GM23338 (cell line): ENCODE measurements around the gene TXNRD3. TPM values are rescaled to one million over a fixed set of nuclear protein-coding genes. Genes with fewer than 3 reads are reported as not detected.

Source experiments
- ATAC-seq: fragments of 200-7000 bp; cut with Tn5 transposase; 3 replicates; pipeline ENCODE4 v1.9.1; 2020
- DNase-seq: peaks from one replicate; pipeline ENCODE4 v3.0.0-alpha.2; 2015; ENCODE audit warnings: low spot score
- H2AFZ ChIP-seq: fragments of 200-600 bp; sonication (generic); 2 replicates; pipeline ENCODE4 v1.8.0; 2016; ENCODE audit warnings: antibody characterized with exemption, mild to moderate bottlenecking, moderate library complexity
- H3F3A ChIP-seq: fragments of 200-600 bp; sonication (generic); replicated peaks from 2 replicates; pipeline ENCODE4 v1.8.0; 2017; ENCODE audit warnings: antibody characterized with exemption, mixed run types, low read depth
- H3K27ac ChIP-seq: fragments of 200-600 bp; sonication (generic); 2 replicates; pipeline ENCODE4 v1.6.1; 2016; ENCODE audit warnings: low read depth
- H3K27me3 ChIP-seq: fragments of 200-600 bp; sonication (generic); 2 replicates; pipeline ENCODE4 v1.8.0; 2016; ENCODE audit warnings: mild to moderate bottlenecking, mixed run types, moderate library complexity; ENCODE audit not compliant: insufficient read depth
- H3K36me3 ChIP-seq: fragments of 200-600 bp; sonication (generic); 2 replicates; pipeline ENCODE4 v1.8.0; 2016; ENCODE audit warnings: mild to moderate bottlenecking; ENCODE audit not compliant: insufficient read depth
- H3K4me1 ChIP-seq: fragments of 200-600 bp; sonication (generic); 2 replicates; pipeline ENCODE4 v1.8.0; 2016; ENCODE audit warnings: mild to moderate bottlenecking, moderate library complexity; ENCODE audit not compliant: insufficient read depth
- H3K4me2 ChIP-seq: fragments of 200-600 bp; sonication (generic); 2 replicates; pipeline ENCODE4 v1.7.1; 2017; ENCODE audit warnings: mixed run types
- H3K4me3 ChIP-seq: fragments of 200-600 bp; sonication (generic); 2 replicates; pipeline ENCODE4 v1.6.1; 2016; ENCODE audit warnings: mixed run types
- H3K79me2 ChIP-seq: fragments of 200-600 bp; sonication (generic); replicated peaks from 2 replicates; pipeline ENCODE4 v1.8.0; 2017; ENCODE audit warnings: mild to moderate bottlenecking; ENCODE audit not compliant: insufficient read depth
- H3K9me2 ChIP-seq: fragments of 200-600 bp; sonication (generic); 2 replicates; pipeline ENCODE4 v1.8.0; 2017; ENCODE audit not compliant: insufficient read depth
- H4K20me1 ChIP-seq: fragments of 200-600 bp; sonication (generic); replicated peaks from 2 replicates; pipeline ENCODE4 v1.8.0; 2017; ENCODE audit warnings: mild to moderate bottlenecking; ENCODE audit not compliant: insufficient read depth
- H3K27ac Mint-ChIP-seq: 2 replicates; pipeline ENCODE4 v1.8.0; 2020; ENCODE audit warnings: inconsistent platforms, mild to moderate bottlenecking, moderate library complexity, mixed read lengths
- H3K27me3 Mint-ChIP-seq: 3 replicates; pipeline ENCODE4 v1.8.0; 2022; ENCODE audit warnings: low read depth, mild to moderate bottlenecking, moderate library complexity, mixed read lengths, inconsistent platforms; ENCODE audit not compliant: insufficient read depth, poor library complexity
- H3K36me3 Mint-ChIP-seq: 3 replicates; pipeline ENCODE4 v1.8.0; 2021; ENCODE audit warnings: low read depth, mild to moderate bottlenecking, inconsistent platforms, moderate library complexity, mixed read lengths
- H3K4me1 Mint-ChIP-seq: 3 replicates; pipeline ENCODE4 v1.8.0; 2020; ENCODE audit warnings: mild to moderate bottlenecking, inconsistent platforms, mixed read lengths
- H3K4me3 Mint-ChIP-seq: 3 replicates; pipeline ENCODE4 v1.8.0; 2021; ENCODE audit warnings: moderate library complexity, mild to moderate bottlenecking, inconsistent platforms, mixed read lengths
- H3K9me3 Mint-ChIP-seq: 3 replicates; pipeline ENCODE4 v1.8.0; 2020; ENCODE audit warnings: moderate library complexity, mild to moderate bottlenecking, inconsistent platforms, mixed read lengths
- CTCF ChIP-seq, 2 experiments: fragments of 200-600 bp in 1 of 2; sonication (generic) in 1 of 2; conservative IDR thresholded peaks; 2 replicates each; pipeline versions ENCODE4 v1.5.1 to v1.6.1; 2016 to 2017; ENCODE audit warnings: antibody characterized with exemption in 2 of 2, low read depth in 2 of 2, mild to moderate bottlenecking in 2 of 2, moderate library complexity in 1 of 2
- EZH2 ChIP-seq: fragments of 200-600 bp; sonication (generic); IDR thresholded peaks from one replicate; pipeline ENCODE4 v1.8.0; 2017; ENCODE audit warnings: antibody characterized with exemption, mild to moderate bottlenecking, low read depth; ENCODE audit not compliant: unreplicated experiment
- JUNB ChIP-seq: IDR thresholded peaks from one replicate; pipeline ENCODE4 v1.6.1; 2016; ENCODE audit warnings: antibody characterized with exemption; ENCODE audit not compliant: unreplicated experiment
- NANOG ChIP-seq: IDR thresholded peaks from 2 replicates; pipeline ENCODE4 v1.6.1; 2016; ENCODE audit warnings: antibody characterized with exemption, borderline replicate concordance
- REST ChIP-seq: IDR thresholded peaks from one replicate; pipeline ENCODE4 v1.6.1; 2018; ENCODE audit warnings: antibody characterized with exemption; ENCODE audit not compliant: unreplicated experiment
- ZNF462 ChIP-seq: fragments of 250-450 bp; sonication (Bioruptor Pico); IDR thresholded peaks from 2 replicates; pipeline ENCODE4 v1.5.0; 2020; ENCODE audit warnings: mild to moderate bottlenecking, moderate library complexity
- polyA plus RNA-seq: library from polyadenylated mRNA; unstranded; fragments of >200 nt; fragmentation: Nextera tagmentation; extraction: Ambion mirVana; gene quantifications from 2 replicates; pipeline ENCODE4 v1.2.1, GENCODE V29; 2016
- total RNA-seq: library from RNA; depleted of rRNA; stranded (reverse); fragments of >200 nt; shearing (Covaris generic); gene quantifications from 2 replicates; pipeline ENCODE4 v1.2.3, GENCODE V29; 2014

TXNRD3 gene
- total and polyA plus RNA-seq, 2 experiments from 2014 or later = 3.0 to 4.1 TPM

- TF ChIP-seq CTCF (conservative IDR thresholded peaks at IDR 0.05; ENCODE audit: low read depth in 2 of 2) = no peak
Observed at GRCh38 chr3:126581569-126581968, 73.4 kb downstream of the TXNRD3 start (continued).

- H4K20me1 ChIP-seq = no peaks in the 10 kb centered on the region
- H3K36me3 Mint-ChIP-seq = no peaks in the 10 kb centered on the region
Observed at GRCh38 chr3:126580746-126581145, 74.2 kb downstream of the TXNRD3 start.

More at GRCh38 chr3:126580746-126581145, 74.2 kb downstream of the TXNRD3 start:
- H3K4me3 Mint-ChIP-seq = no peak overlapping the region
- no peaks in the 10 kb centered on the region for H3F3A ChIP-seq
- H3K4me1 Mint-ChIP-seq = no peaks in the 10 kb centered on the region
- no peak overlapping the region for H3K27ac Mint-ChIP-seq
- no peak overlapping the region for H3K4me3 ChIP-seq
- ATAC-seq (peak; percentile 55), DNase-seq (no peak)
- H3K36me3 ChIP-seq = no peaks in the 10 kb centered on the region
- no peaks in the 10 kb centered on the region for H3K4me1 ChIP-seq
- H3K27me3 Mint-ChIP-seq = no peaks in the 10 kb centered on the region
- TF ChIP-seq EZH2 = no peak
- no peak for TF ChIP-seq ZNF462 (CRISPR knock-in tag)
- no peak for TF ChIP-seq JUNB
- TF ChIP-seq REST = no peak
- no peak for TF ChIP-seq NANOG
- no peak overlapping the region for H2AFZ ChIP-seq
- no peaks in the 10 kb centered on the region for H3K79me2 ChIP-seq
- no peak overlapping the region for H3K27ac ChIP-seq
- no peaks in the 10 kb centered on the region for H3K27me3 ChIP-seq
- no peaks in the 10 kb centered on the region for H3K9me2 ChIP-seq
- H3K9me3 Mint-ChIP-seq = no peaks in the 10 kb centered on the region
- no peak overlapping the region for H3K4me2 ChIP-seq
